ENCODE results near the gene PNMA3. TPM values are rescaled to one million over a fixed set of nuclear protein-coding genes. Genes with fewer than 3 reads are reported as not detected.
"Not testable (repeated sequence)": the region's sequence is repeated elsewhere in the genome, so short reads cannot be mapped to it uniquely, and the experiment has no call there.

Gene PNMA3, protein sequence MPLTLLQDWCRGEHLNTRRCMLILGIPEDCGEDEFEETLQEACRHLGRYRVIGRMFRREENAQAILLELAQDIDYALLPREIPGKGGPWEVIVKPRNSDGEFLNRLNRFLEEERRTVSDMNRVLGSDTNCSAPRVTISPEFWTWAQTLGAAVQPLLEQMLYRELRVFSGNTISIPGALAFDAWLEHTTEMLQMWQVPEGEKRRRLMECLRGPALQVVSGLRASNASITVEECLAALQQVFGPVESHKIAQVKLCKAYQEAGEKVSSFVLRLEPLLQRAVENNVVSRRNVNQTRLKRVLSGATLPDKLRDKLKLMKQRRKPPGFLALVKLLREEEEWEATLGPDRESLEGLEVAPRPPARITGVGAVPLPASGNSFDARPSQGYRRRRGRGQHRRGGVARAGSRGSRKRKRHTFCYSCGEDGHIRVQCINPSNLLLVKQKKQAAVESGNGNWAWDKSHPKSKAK
- 4.3 and 9.2 TPM in 2 replicates for total RNA-seq (ENCODE audit: low replicate concordance)
- long read RNA-seq, partial matches to known transcripts: 1 of 1 reads
- long read RNA-seq, other reads (novel, unspliced or antisense): 0 of 1 reads

DNA sequence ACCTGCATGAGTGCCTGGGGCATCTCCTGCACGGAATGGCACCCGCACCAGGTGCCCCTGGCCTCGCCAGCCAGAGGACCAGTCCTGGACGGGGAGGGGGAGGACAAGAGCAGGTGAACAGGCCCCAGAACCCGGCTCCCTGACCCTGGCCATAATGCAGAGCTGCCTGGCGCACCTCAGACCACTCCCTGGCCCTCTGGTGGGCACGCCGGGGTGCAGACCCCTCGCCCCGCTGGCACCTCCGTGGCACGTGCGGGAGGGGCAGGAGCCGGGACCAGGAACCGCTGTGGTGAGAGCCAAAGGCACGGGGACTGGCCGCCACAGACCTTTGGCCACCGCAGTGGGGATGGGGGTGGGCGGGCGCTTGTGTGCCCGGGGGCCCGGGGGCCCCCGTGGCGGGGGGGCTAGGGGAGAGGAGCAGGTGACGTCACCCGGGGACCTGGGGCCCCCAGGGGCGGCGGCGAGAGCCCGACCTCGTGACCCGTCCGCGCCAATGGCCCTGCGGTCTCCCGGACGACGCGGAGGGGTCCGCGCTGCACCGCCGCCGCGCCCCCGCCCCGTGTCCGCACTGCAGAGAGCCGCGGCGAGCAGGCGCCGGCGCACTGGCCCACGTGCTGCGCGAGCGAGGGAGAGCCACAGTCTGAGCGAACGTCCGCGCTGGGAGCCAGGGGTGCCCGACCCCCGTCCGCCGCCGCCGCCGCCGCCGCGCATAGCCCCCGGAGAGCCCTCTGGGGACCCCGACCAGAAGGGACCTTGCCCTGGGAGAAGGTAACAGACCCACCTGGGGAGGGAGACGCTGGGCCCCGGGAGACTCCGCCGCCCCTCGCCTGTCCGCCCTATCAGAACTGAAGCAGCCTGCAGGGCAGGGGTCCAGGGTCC lies at the start of gene PNMA3:
PNMA3 (plus strand) TSS at position 600 of the 879 bp plus-strand sequence. CDS start 586 bp downstream, outside the sequence.
- Mint-ChIP-seq H3K27ac (no peak within 1 kb of the TSS), H3K4me3 (peak within 1 kb of the TSS; percentile 65), H3K27me3 (peaks cover 7% of the 10 kb centered on the region), H3K36me3 (no peaks in the 10 kb centered on the region), H3K9me3 (no peaks in the 10 kb centered on the region), H3K4me1 (ENCODE audit: unreplicated experiment) (peaks cover 4% of the 10 kb centered on the region)
- TF ChIP-seq, protein P1, sequence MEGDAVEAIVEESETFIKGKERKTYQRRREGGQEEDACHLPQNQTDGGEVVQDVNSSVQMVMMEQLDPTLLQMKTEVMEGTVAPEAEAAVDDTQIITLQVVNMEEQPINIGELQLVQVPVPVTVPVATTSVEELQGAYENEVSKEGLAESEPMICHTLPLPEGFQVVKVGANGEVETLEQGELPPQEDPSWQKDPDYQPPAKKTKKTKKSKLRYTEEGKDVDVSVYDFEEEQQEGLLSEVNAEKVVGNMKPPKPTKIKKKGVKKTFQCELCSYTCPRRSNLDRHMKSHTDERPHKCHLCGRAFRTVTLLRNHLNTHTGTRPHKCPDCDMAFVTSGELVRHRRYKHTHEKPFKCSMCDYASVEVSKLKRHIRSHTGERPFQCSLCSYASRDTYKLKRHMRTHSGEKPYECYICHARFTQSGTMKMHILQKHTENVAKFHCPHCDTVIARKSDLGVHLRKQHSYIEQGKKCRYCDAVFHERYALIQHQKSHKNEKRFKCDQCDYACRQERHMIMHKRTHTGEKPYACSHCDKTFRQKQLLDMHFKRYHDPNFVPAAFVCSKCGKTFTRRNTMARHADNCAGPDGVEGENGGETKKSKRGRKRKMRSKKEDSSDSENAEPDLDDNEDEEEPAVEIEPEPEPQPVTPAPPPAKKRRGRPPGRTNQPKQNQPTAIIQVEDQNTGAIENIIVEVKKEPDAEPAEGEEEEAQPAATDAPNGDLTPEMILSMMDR (conservative IDR thresholded peaks at IDR 0.05): no peak
- DNase-seq (ENCODE audit: extremely low spot score, unreplicated experiment): no peak

- H3K4me1 Mint-ChIP-seq (ENCODE audit: unreplicated experiment); H3K27ac Mint-ChIP-seq; H3K4me3 Mint-ChIP-seq; H3K36me3 Mint-ChIP-seq; DNase-seq (ENCODE audit: extremely low spot score, unreplicated experiment); H3K9me3 Mint-ChIP-seq: not testable (repeated sequence)
- H3K27me3 Mint-ChIP-seq: peaks cover 42% of the 10 kb centered on the region
These were observed 39.1 kb upstream of the PNMA3 start for GRCh38 chrX:153017174-153017573.

DNA sequence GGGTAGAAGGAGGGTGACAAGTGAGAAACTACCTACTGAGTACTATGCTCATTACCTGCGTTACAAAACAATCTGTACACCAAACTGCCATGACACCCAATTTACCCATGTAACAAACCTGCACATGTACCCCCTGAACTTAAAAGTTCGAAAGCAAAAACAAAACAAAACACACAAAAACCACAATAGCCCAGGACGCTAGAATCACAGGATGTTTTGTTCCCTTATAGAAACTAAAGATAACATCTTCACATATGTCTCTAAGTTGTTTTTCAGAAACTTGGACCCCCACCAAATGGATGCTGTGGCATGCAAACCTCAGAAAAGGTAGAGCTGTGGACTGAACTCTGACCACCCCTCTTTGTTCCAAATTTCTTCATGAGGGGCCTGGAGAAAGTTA lies 37.1 kb upstream of the PNMA3 start:
- H3K9me3 Mint-ChIP-seq: no peaks in the 10 kb centered on the region

DNA sequence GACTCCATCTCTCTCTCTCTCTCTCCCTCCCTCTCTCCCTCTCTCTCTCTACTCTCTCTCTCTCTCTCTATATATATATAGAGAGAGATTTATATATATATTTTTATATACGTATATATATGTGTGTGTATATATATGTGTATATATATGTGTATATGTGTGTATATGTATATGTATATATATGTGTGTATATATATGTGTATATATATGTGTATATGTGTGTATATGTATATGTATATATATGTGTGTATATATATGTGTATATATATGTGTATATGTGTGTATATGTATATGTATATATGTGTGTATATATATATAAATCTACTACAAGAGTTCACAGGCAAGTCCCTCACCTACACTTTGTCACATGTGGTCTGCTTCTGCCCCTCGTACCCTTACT lies 29.8 kb upstream of the PNMA3 start:
- H3K4me1 Mint-ChIP-seq (ENCODE audit: unreplicated experiment); H3K4me3 Mint-ChIP-seq; H3K27ac Mint-ChIP-seq; H3K27me3 Mint-ChIP-seq; H3K9me3 Mint-ChIP-seq; H3K36me3 Mint-ChIP-seq; DNase-seq (ENCODE audit: extremely low spot score, unreplicated experiment): not testable (repeated sequence)

More for the DNA sequence above, 37.1 kb upstream of the PNMA3 start:
- no peak overlapping the region for H3K4me3 Mint-ChIP-seq
- no peaks in the 10 kb centered on the region for H3K36me3 Mint-ChIP-seq
- DNase-seq (ENCODE audit: extremely low spot score, unreplicated experiment): no peak
- TF ChIP-seq, protein P1 (conservative IDR thresholded peaks at IDR 0.05): no peak
- peaks cover 36% of the 10 kb centered on the region for H3K27me3 Mint-ChIP-seq
- H3K4me1 Mint-ChIP-seq (ENCODE audit: unreplicated experiment): no peaks in the 10 kb centered on the region
- no peak overlapping the region for H3K27ac Mint-ChIP-seq

- H3K4me3 Mint-ChIP-seq; DNase-seq (ENCODE audit: extremely low spot score, unreplicated experiment); H3K27ac Mint-ChIP-seq; H3K9me3 Mint-ChIP-seq; H3K27me3 Mint-ChIP-seq; H3K4me1 Mint-ChIP-seq (ENCODE audit: unreplicated experiment); H3K36me3 Mint-ChIP-seq: not testable (repeated sequence)
These were observed 27.8 kb upstream of the PNMA3 start for GRCh38 chrX:153028487-153028886.

GRCh38 chrX:153029162-153029561 lies 27.1 kb upstream of the PNMA3 start:
- DNase-seq (ENCODE audit: extremely low spot score, unreplicated experiment): no peak
- H3K36me3 Mint-ChIP-seq: no peaks in the 10 kb centered on the region
- no peak overlapping the region for H3K4me3 Mint-ChIP-seq
- TF ChIP-seq, protein P1 (conservative IDR thresholded peaks at IDR 0.05): no peak
- no peaks in the 10 kb centered on the region for H3K27me3 Mint-ChIP-seq
- H3K4me1 Mint-ChIP-seq (ENCODE audit: unreplicated experiment): no peaks in the 10 kb centered on the region
- peaks cover 5% of the 10 kb centered on the region for H3K9me3 Mint-ChIP-seq
- peak overlapping the region; percentile 61 for H3K27ac Mint-ChIP-seq
